A673 (cell line): ENCODE data around the gene GRIFIN. TPM values are rescaled to one million over a fixed set of nuclear protein-coding genes. Genes with fewer than 3 reads are reported as not detected.

ENCODE experiments used
- BruUV-seq: library from RNA; stranded (reverse); fragments of 400-500 nt; replicated peaks from 2 replicates; lab custom pipeline; 2021; lab: Mats Ljungman, UMichigan
- CTCF ChIA-PET: fragments of 300-600 bp; sonication (Branson Sonifier 250); formaldehyde crosslinking; loops from one replicate; lab custom pipeline; 2022; ENCODE audit warnings: antibody characterized with exemption; lab: Charles Lee
- POLR2A ChIA-PET: fragments of 300-600 bp; sonication (Branson Sonifier 250); formaldehyde crosslinking; loops from one replicate; lab custom pipeline; 2022; ENCODE audit warnings: antibody characterized with exemption; ENCODE audit not compliant: low non-redundant PET; lab: Charles Lee
- DNase-seq: peaks from one replicate; pipeline ENCODE4 v3.0.0-alpha.2; 2015; ENCODE audit warnings: low spot score
- H3K27ac ChIP-seq: fragments of 200-600 bp; sonication (generic); 2 replicates; pipeline ENCODE4 v1.5.1; 2016; ENCODE audit warnings: mixed run types, low read depth, mild to moderate bottlenecking, mixed read lengths, antibody characterized with exemption, low read length; ENCODE audit not compliant: poor library complexity, severe bottlenecking
- H3K27me3 ChIP-seq: fragments of 200-600 bp; sonication (generic); replicated peaks from 2 replicates; pipeline ENCODE4 v1.6.1; 2017; ENCODE audit warnings: mixed run types, low read depth, mild to moderate bottlenecking, mixed read lengths, antibody characterized with exemption, low read length; ENCODE audit not compliant: insufficient read depth, poor library complexity
- H3K36me3 ChIP-seq: fragments of 200-600 bp; sonication (generic); 2 replicates; pipeline ENCODE4 v1.6.1; 2016; ENCODE audit warnings: mixed run types, mild to moderate bottlenecking, mixed read lengths, antibody characterized with exemption, low read length; ENCODE audit not compliant: insufficient read depth, poor library complexity, severe bottlenecking
- H3K4me1 ChIP-seq: fragments of 200-600 bp; sonication (generic); 2 replicates; pipeline ENCODE4 v1.6.1; 2017; ENCODE audit warnings: mixed run types, mild to moderate bottlenecking, mixed read lengths, antibody characterized with exemption, low read length; ENCODE audit not compliant: insufficient read depth, poor library complexity, severe bottlenecking
- H3K4me3 ChIP-seq: fragments of 200-600 bp; sonication (generic); 2 replicates; pipeline ENCODE4 v1.5.1; 2016; ENCODE audit warnings: low read depth, mixed run types, mild to moderate bottlenecking, mixed read lengths, low read length; ENCODE audit not compliant: poor library complexity, severe bottlenecking
- H3K9me3 ChIP-seq: fragments of 200-600 bp; sonication (generic); 2 replicates; pipeline ENCODE4 v1.6.1; 2016; ENCODE audit warnings: mixed run types, low read depth, mild to moderate bottlenecking, mixed read lengths, antibody characterized with exemption, low read length; ENCODE audit not compliant: poor library complexity, severe bottlenecking
- CTCF ChIP-seq: fragments of 300-800, 200-600 bp; sonication (generic); conservative IDR thresholded peaks from 2 replicates; pipeline ENCODE4 v1.5.1; 2017; ENCODE audit warnings: low read depth, mild to moderate bottlenecking, antibody characterized with exemption, low read length, moderate library complexity, mixed read lengths
- EZH2 ChIP-seq: fragments of 200-600 bp; sonication (generic); IDR thresholded peaks from 2 replicates; pipeline ENCODE4 v1.6.1; 2017; ENCODE audit warnings: borderline replicate concordance, low read depth, mild to moderate bottlenecking, mixed read lengths, antibody characterized with exemption, low read length; ENCODE audit not compliant: poor library complexity, severe bottlenecking
- intact Hi-C: fragments of 100-400 bp; cut with micrococcal nuclease; formaldehyde crosslinking; loops from one replicate; pipeline ENCODE4 v1.10.0; 2022; ENCODE audit not compliant: unreplicated experiment
- total RNA-seq: library from RNA; stranded (reverse); gene quantifications from 2 replicates; pipeline ENCODE4 v1.2.3, GENCODE V29; 2021

The GRIFIN gene
- total RNA-seq, 1 experiment from 2014 or later: not detected

GRCh38 chr7:2514473-2515423 is 38.5 kb upstream of the GRIFIN start:
- Histone ChIP-seq H3K36me3 (no peaks in the 10 kb centered on the region), H3K27me3 (no peaks in the 10 kb centered on the region), H3K4me3 (no peak overlapping the region), H3K9me3 (no peaks in the 10 kb centered on the region), H3K27ac (no peak overlapping the region), H3K4me1 (peaks cover 19% of the 10 kb centered on the region)
- ChIA-PET POLR2A (no interaction called here), CTCF (no interaction called here)
- intact Hi-C loops: loop anchor here (5.0 kb wide), 1 partner anchor 43 kb away; the partner anchor contains the start of genes BRAT1 and IQCE
- TF ChIP-seq EZH2 (no peak), CTCF (no peak)
- DNase-seq: no peak
- no TSS peak for BruUV-seq

DNA sequence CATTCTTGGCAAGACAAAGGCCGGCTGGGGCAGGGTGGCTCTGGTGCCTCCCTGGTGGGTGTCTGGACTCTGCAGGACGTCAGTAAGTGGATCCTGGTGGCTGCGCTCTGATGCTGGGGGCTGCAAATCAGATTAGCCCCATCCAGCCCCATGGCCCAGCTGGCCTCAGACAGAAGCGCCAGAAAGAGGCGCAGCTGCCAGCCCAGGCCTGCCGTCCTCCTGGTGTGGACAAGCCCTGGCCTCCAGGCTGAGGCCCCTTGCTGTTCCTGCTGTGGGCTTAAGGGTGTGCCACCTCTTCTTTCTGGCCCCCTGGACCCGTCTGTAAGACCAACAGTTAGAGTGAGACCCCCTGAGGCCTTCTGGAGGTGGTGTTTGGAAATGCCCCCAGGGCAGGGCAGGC is 37.5 kb upstream of the GRIFIN start:
- Histone ChIP-seq H3K4me1 (peaks cover 16% of the 10 kb centered on the region), H3K27ac (no peak overlapping the region), H3K36me3 (no peaks in the 10 kb centered on the region), H3K27me3 (no peaks in the 10 kb centered on the region), H3K4me3 (no peak overlapping the region), H3K9me3 (no peaks in the 10 kb centered on the region)
- no peak for TF ChIP-seq EZH2
- TF ChIP-seq CTCF: no peak
- no peak for DNase-seq
- no TSS peak for BruUV-seq
- intact Hi-C loops: no loop called here
- ChIA-PET CTCF (no interaction called here), POLR2A (no interaction called here)

- TF ChIP-seq EZH2 (no peak), CTCF (no peak)
- intact Hi-C loops: no loop called here
Measured at GRCh38 chr7:2512713-2513112, 36.5 kb upstream of the GRIFIN start.

More at GRCh38 chr7:2512713-2513112, 36.5 kb upstream of the GRIFIN start:
- BruUV-seq: no TSS peak
- Histone ChIP-seq H3K4me3 (no peak overlapping the region), H3K27ac (no peak overlapping the region), H3K9me3 (no peaks in the 10 kb centered on the region), H3K27me3 (no peaks in the 10 kb centered on the region), H3K36me3 (no peaks in the 10 kb centered on the region), H3K4me1 (peaks cover 6% of the 10 kb centered on the region)
- CTCF ChIA-PET: no interaction called here
- no peak for DNase-seq
- POLR2A ChIA-PET: no interaction called here
